Psoas muscle (tissue), 8 donors: ENCODE measurements around the gene KIF3B. TPM values are rescaled to one million over a fixed set of nuclear protein-coding genes. Genes with fewer than 3 reads are reported as not detected.

Source experiments
- ATAC-seq, 4 donors: fragments of 200-7000 bp; cut with Tn5 transposase; one replicate each; pipeline ENCODE4 v1.9.1; 2020; ENCODE audit warnings: moderate library complexity in 3 of 4, mild to moderate bottlenecking in 2 of 4
- DNase-seq, 2 donors: peaks; one replicate each; pipeline ENCODE4 v3.0.0-alpha.2; 2020
- H3K27ac ChIP-seq: fragments of 200-600 bp; one replicate; pipeline ENCODE4 v1.8.0; 2022
- H3K27me3 ChIP-seq, 3 donors: fragments of 200-600 bp in 1 of 3; one replicate each; pipeline versions ENCODE4 v1.6.1 to v1.8.0; 2013 to 2022; ENCODE audit warnings: low read length in 2 of 3, mild to moderate bottlenecking in 2 of 3, moderate library complexity in 1 of 3; ENCODE audit not compliant: insufficient read depth in 3 of 3
- H3K36me3 ChIP-seq, 2 donors: fragments of 200-600 bp in 1 of 2; one replicate each; pipeline versions ENCODE4 v1.6.1 to v1.8.0; 2013 to 2022; ENCODE audit warnings: low read depth in 1 of 2, mild to moderate bottlenecking in 1 of 2, moderate library complexity in 1 of 2; ENCODE audit not compliant: insufficient read depth in 1 of 2
- H3K4me1 ChIP-seq: fragments of 200-600 bp; one replicate; pipeline ENCODE4 v1.8.0; 2022
- H3K4me3 ChIP-seq: fragments of 200-600 bp; one replicate; pipeline ENCODE4 v1.8.0; 2022; ENCODE audit warnings: mild to moderate bottlenecking
- H3K9me3 ChIP-seq: fragments of 200-600 bp; one replicate; pipeline ENCODE4 v1.8.0; 2022
- CTCF ChIP-seq: fragments of 200-600 bp; IDR thresholded peaks from one replicate; pipeline ENCODE4 v1.8.0; 2022; ENCODE audit warnings: antibody characterized with exemption
- WGBS, 3 donors: extraction: QIAGEN DNeasy Blood & Tissue Kit; methylation state at CpG; one replicate each; pipeline versions ENCODE4 v1.1.6 to v1.1.7; 2013; 5-methylcytosine and 5-hydroxymethylcytosine counted together
- intact Hi-C, 2 donors: fragments of 100-400 bp; cut with DNase I; formaldehyde crosslinking; loops; one replicate each; pipeline versions ENCODE4 v1.11.0 to v1.14.2; 2022
- polyA plus RNA-seq, 3 donors: library from polyadenylated mRNA; stranded (reverse); fragments of 200-250 nt; gene quantifications; one replicate each; pipeline ENCODE4 v1.2.3, GENCODE V29; 2013
- total RNA-seq, 4 donors: library from RNA; stranded (reverse); fragmentation: NEBNext Ultra II Directional in 2 of 4; extraction: Animal tissue kit (Norgen Biotek cat#: 25700) in 2 of 4; gene quantifications; one replicate each; pipeline versions ENCODE4 v1.2.1 to v1.2.4, GENCODE V29; 2021 to 2023
- donor health status: healthy with polysubstance abuse.
- donor health status: DM: no; HTN: no; CAD: no; lungs with moderate emphysema.
- donor health status: Bipolar disorder and iron deficiency.
- donor health status: healthy.
- donor health status: DM: yes; HTN: yes; CAD: no.
- donor health status: DM: no; HTN: no; CAD: no.
- donor health status: DM: no; HTN: no; CAD: no.
- donor health status: DM: yes; HTN: yes; CAD: no.

The KIF3B gene
- total and polyA plus RNA-seq, 7 donors, result 3.3 to 11.4 (median 7.5) TPM

DNA sequence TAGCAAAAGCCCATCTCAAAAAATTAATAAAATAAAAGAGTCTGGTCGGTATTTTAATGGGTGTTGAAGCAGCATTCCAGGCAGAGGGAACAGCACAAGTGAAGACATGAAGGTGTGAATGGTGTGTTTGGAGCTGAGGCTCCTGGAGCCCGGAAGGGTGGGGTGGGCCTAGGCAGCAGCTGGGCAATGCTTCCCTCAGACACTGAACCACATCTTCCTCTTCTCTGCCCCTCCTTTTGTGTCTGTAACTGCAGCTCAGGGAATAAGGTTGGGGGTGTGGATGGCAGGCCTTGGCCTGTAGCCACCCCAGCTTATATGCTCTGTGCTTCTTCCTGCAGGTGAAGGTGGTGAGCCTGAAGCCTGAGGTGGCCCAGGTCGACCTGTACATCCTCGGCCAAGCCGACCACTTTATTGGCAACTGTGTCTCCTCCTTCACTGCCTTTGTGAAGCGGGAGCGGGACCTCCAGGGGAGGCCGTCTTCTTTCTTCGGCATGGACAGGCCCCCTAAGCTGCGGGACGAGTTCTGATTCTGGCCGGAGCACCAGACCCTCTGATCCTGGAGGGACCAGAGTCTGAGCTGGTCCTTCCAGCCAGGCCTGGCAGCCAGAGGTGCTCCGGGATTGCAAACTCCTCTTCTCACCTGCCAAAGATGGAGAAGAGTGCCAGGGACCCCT is 43.2 kb upstream of the KIF3B start:
- H3K36me3 ChIP-seq, result peaks cover 4 to 79% of the 10 kb centered on the region in 2 donors
- intact Hi-C loops, result no loop called here
- no peaks in the 10 kb centered on the region for H3K9me3 ChIP-seq
- WGBS, 3 donors, result 92 to 95% (median 94%) methylated on average over 13 of the region's 13 CpGs
- H3K4me3 ChIP-seq, result no peak overlapping the region
- no peaks in the 10 kb centered on the region for H3K4me1 ChIP-seq
- TF ChIP-seq CTCF, result no peak
- peak in 1 of 4 donors; percentile 21 for ATAC-seq
- DNase-seq, result no peak
- no peak overlapping the region for H3K27ac ChIP-seq
- no peaks in the 10 kb centered on the region for H3K27me3 ChIP-seq

GRCh38 chr20:32235331-32236047 is 42.0 kb upstream of the KIF3B start:
- ATAC-seq (no peak), DNase-seq (no peak)
- TF ChIP-seq CTCF, result no peak
- WGBS, 3 donors, result 59 to 74% (median 59%) methylated on average over 6 of the region's 6 CpGs
- Histone ChIP-seq H3K36me3 (peaks cover 4 to 69% of the 10 kb centered on the region in 2 donors), H3K4me3 (no peak overlapping the region), H3K27ac (no peak overlapping the region), H3K4me1 (no peaks in the 10 kb centered on the region), H3K9me3 (no peaks in the 10 kb centered on the region), H3K27me3 (no peaks in the 10 kb centered on the region)
- intact Hi-C loops, result no loop called here

DNA sequence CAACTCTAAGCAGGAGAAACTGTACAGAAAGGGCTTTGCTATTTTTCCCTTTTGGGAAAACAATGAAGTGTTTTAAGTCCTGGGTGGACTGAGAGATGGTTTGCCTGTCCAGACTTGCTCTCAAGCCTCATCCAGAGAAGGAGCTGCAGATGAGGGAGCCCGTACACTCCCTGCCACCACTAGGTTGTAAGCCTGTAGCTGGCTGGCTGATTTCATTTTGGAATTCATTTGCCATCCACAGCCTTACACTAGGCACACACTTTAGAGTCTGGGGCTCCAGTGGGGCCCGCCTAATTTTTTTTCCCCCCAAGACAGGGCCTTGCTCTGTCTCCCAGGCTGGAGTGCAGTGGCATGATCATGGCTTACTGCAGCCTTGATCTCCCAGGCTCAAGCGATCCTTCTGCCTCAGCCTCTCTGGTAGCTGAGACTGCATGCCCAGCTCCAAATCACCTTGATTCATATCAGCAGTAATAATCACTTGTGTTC is 41.4 kb upstream of the KIF3B start:
- intact Hi-C loops, result no loop called here
- Histone ChIP-seq H3K27me3 (no peaks in the 10 kb centered on the region), H3K27ac (no peak overlapping the region), H3K9me3 (no peaks in the 10 kb centered on the region), H3K4me1 (no peaks in the 10 kb centered on the region), H3K36me3 (peaks cover 4 to 63% of the 10 kb centered on the region in 2 donors), H3K4me3 (no peak overlapping the region)
- no peak for ATAC-seq
- no peak for TF ChIP-seq CTCF
- 92 to 97% (median 94%) methylated on average over 3 of the region's 3 CpGs for WGBS, 3 donors
- DNase-seq, result no peak

GRCh38 chr20:32236819-32237218 is 40.6 kb upstream of the KIF3B start:
- Histone ChIP-seq H3K27ac (no peak overlapping the region), H3K4me3 (no peak overlapping the region), H3K9me3 (no peaks in the 10 kb centered on the region), H3K4me1 (no peaks in the 10 kb centered on the region), H3K36me3 (peaks cover 4 to 56% of the 10 kb centered on the region in 2 donors), H3K27me3 (no peaks in the 10 kb centered on the region)
- no peak for DNase-seq
- ATAC-seq, result no peak
- WGBS, 3 donors, result 92 to 96% (median 94%) methylated on average over 2 of the region's 2 CpGs
- no peak for TF ChIP-seq CTCF
- intact Hi-C loops, result no loop called here
